A673 (cell line): ENCODE measurements around the gene TTC21A. TPM values are rescaled to one million over a fixed set of nuclear protein-coding genes. Genes with fewer than 3 reads are reported as not detected.
"Not testable (repeated sequence)": the region's sequence is repeated elsewhere in the genome, so short reads cannot be mapped to it uniquely, and the experiment has no call there.

Experiments
- BruUV-seq: library from RNA; stranded (reverse); fragments of 400-500 nt; replicated peaks from 2 replicates; lab custom pipeline; 2021; lab: Mats Ljungman, UMichigan
- CTCF ChIA-PET: fragments of 300-600 bp; sonication (Branson Sonifier 250); formaldehyde crosslinking; loops from one replicate; lab custom pipeline; 2022; ENCODE audit warnings: antibody characterized with exemption; lab: Charles Lee
- POLR2A ChIA-PET: fragments of 300-600 bp; sonication (Branson Sonifier 250); formaldehyde crosslinking; loops from one replicate; lab custom pipeline; 2022; ENCODE audit warnings: antibody characterized with exemption; ENCODE audit not compliant: low non-redundant PET; lab: Charles Lee
- DNase-seq: peaks from one replicate; pipeline ENCODE4 v3.0.0-alpha.2; 2015; ENCODE audit warnings: low spot score
- H3K27ac ChIP-seq: fragments of 200-600 bp; sonication (generic); 2 replicates; pipeline ENCODE4 v1.5.1; 2016; ENCODE audit warnings: mixed run types, low read depth, mild to moderate bottlenecking, mixed read lengths, antibody characterized with exemption, low read length; ENCODE audit not compliant: poor library complexity, severe bottlenecking
- H3K27me3 ChIP-seq: fragments of 200-600 bp; sonication (generic); replicated peaks from 2 replicates; pipeline ENCODE4 v1.6.1; 2017; ENCODE audit warnings: mixed run types, low read depth, mild to moderate bottlenecking, mixed read lengths, antibody characterized with exemption, low read length; ENCODE audit not compliant: insufficient read depth, poor library complexity
- H3K36me3 ChIP-seq: fragments of 200-600 bp; sonication (generic); 2 replicates; pipeline ENCODE4 v1.6.1; 2016; ENCODE audit warnings: mixed run types, mild to moderate bottlenecking, mixed read lengths, antibody characterized with exemption, low read length; ENCODE audit not compliant: insufficient read depth, poor library complexity, severe bottlenecking
- H3K4me1 ChIP-seq: fragments of 200-600 bp; sonication (generic); 2 replicates; pipeline ENCODE4 v1.6.1; 2017; ENCODE audit warnings: mixed run types, mild to moderate bottlenecking, mixed read lengths, antibody characterized with exemption, low read length; ENCODE audit not compliant: insufficient read depth, poor library complexity, severe bottlenecking
- H3K4me3 ChIP-seq: fragments of 200-600 bp; sonication (generic); 2 replicates; pipeline ENCODE4 v1.5.1; 2016; ENCODE audit warnings: low read depth, mixed run types, mild to moderate bottlenecking, mixed read lengths, low read length; ENCODE audit not compliant: poor library complexity, severe bottlenecking
- H3K9me3 ChIP-seq: fragments of 200-600 bp; sonication (generic); 2 replicates; pipeline ENCODE4 v1.6.1; 2016; ENCODE audit warnings: mixed run types, low read depth, mild to moderate bottlenecking, mixed read lengths, antibody characterized with exemption, low read length; ENCODE audit not compliant: poor library complexity, severe bottlenecking
- EZH2 ChIP-seq: fragments of 200-600 bp; sonication (generic); IDR thresholded peaks from 2 replicates; pipeline ENCODE4 v1.6.1; 2017; ENCODE audit warnings: borderline replicate concordance, low read depth, mild to moderate bottlenecking, mixed read lengths, antibody characterized with exemption, low read length; ENCODE audit not compliant: poor library complexity, severe bottlenecking
- intact Hi-C: fragments of 100-400 bp; cut with micrococcal nuclease; formaldehyde crosslinking; loops from one replicate; pipeline ENCODE4 v1.10.0; 2022; ENCODE audit not compliant: unreplicated experiment
- total RNA-seq: library from RNA; stranded (reverse); gene quantifications from 2 replicates; pipeline ENCODE4 v1.2.3, GENCODE V29; 2021
- TF ChIP-seq, protein P1 (sequence below): fragments of 300-800, 200-600 bp; sonication (generic); conservative IDR thresholded peaks from 2 replicates; pipeline ENCODE4 v1.5.1; 2017; ENCODE audit warnings: low read depth, mild to moderate bottlenecking, antibody characterized with exemption, low read length, moderate library complexity, mixed read lengths

Gene TTC21A
- total RNA-seq, 1 experiment from 2014 or later = 1.4 TPM

DNA sequence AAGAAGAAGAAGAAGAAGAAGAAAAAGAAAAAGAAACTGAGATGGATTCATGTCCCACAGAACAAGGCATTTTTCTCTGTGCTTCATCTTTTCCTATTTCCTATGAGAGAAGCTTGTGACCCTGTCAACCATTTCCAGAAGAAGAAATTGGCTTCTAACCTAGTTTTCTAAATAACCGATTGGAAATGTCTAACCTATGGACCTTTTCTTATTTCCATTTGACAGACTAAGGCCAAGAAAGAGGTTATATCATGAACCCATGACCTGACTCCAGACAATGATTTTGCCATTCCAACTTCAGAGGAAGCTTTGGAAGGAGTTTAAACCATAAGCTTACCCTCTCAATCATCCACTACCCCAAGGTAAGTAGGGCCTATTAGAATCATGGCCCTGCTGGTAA is 62.2 kb downstream of the TTC21A start:
- no peak for DNase-seq
- no peak for TF ChIP-seq EZH2
- TF ChIP-seq, protein P1, sequence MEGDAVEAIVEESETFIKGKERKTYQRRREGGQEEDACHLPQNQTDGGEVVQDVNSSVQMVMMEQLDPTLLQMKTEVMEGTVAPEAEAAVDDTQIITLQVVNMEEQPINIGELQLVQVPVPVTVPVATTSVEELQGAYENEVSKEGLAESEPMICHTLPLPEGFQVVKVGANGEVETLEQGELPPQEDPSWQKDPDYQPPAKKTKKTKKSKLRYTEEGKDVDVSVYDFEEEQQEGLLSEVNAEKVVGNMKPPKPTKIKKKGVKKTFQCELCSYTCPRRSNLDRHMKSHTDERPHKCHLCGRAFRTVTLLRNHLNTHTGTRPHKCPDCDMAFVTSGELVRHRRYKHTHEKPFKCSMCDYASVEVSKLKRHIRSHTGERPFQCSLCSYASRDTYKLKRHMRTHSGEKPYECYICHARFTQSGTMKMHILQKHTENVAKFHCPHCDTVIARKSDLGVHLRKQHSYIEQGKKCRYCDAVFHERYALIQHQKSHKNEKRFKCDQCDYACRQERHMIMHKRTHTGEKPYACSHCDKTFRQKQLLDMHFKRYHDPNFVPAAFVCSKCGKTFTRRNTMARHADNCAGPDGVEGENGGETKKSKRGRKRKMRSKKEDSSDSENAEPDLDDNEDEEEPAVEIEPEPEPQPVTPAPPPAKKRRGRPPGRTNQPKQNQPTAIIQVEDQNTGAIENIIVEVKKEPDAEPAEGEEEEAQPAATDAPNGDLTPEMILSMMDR = no peak
- Histone ChIP-seq H3K4me1 (peaks cover 33% of the 10 kb centered on the region), H3K27me3 (no peaks in the 10 kb centered on the region), H3K27ac (no peak overlapping the region), H3K4me3 (no peak overlapping the region), H3K36me3 (no peaks in the 10 kb centered on the region), H3K9me3 (no peaks in the 10 kb centered on the region)
- no TSS peak for BruUV-seq
- POLR2A ChIA-PET = no interaction called here
- intact Hi-C loops = no loop called here
- CTCF ChIA-PET = no interaction called here

DNA sequence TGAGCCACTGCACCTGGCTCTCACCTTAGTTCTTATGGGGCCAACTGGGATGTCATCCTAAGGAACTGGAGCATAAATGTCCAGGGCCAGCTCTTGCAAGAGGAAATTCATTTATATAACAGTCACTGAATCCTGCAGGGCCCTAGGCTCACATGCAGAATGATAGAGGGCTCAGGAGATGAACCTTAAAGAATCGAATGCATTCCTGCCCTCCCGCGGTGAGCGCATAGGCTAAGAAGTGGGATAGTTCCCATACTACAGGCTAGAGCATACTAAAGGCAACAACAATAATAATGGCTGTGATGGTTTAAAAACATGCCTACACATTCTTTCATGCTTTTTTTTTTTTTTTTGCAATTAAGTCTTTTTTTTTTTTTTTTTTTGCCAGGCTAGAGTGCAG is 63.0 kb downstream of the TTC21A start:
- intact Hi-C loops = no loop called here
- no peak for DNase-seq
- POLR2A ChIA-PET = no interaction called here
- CTCF ChIA-PET = no interaction called here
- Histone ChIP-seq H3K9me3 (no peaks in the 10 kb centered on the region), H3K27ac (no peak overlapping the region), H3K36me3 (no peaks in the 10 kb centered on the region), H3K27me3 (no peaks in the 10 kb centered on the region), H3K4me3 (no peak overlapping the region), H3K4me1 (peaks cover 28% of the 10 kb centered on the region)
- no TSS peak for BruUV-seq
- TF ChIP-seq, protein P1 = no peak
- no peak for TF ChIP-seq EZH2

DNA sequence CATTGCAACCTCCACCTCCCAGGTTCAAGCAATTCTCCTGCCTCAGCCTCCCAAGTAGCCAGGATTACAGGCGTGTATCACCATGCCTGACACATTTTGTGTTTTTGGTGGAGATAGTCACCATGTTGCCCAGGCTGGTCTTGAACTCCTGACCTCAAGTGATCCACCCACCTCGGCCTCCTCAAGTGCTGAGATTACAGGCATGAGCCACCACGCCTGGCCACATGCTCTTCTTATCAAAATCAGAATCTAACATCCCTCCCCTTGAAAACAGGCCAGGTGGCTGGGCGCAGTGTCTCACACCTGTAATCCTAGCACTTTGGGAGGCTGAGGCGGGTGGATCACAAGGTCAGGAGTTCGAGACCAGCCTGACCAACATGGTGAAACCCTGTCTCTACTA is 63.4 kb downstream of the TTC21A start:
- H3K36me3 ChIP-seq, H3K4me3 ChIP-seq, intact Hi-C loops, CTCF ChIA-PET, H3K27ac ChIP-seq, H3K27me3 ChIP-seq, H3K9me3 ChIP-seq, POLR2A ChIA-PET, DNase-seq, BruUV-seq: not testable (repeated sequence)
- H3K4me1 ChIP-seq = peaks cover 25% of the 10 kb centered on the region

DNA sequence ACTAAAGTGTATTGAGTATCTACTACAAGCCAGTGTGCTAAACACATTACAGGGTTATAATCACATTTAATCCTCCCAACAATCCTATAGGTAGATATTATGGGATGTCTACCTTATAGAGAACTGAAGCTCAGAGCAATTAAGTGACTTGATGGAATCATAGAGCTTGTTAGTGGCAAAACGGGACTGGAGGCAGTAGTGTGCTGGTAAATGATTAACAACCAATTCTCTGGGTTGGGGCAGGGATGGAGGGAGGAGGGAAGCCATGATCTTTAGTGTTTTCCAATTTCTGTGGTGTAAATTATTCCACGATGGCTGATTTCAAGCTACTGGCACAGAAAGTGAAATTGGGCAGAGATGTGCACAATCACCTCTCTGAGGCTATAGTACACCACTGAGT is 64.4 kb downstream of the TTC21A start:
- intact Hi-C loops = no loop called here
- Histone ChIP-seq H3K27ac (no peak overlapping the region), H3K4me1 (peaks cover 16% of the 10 kb centered on the region), H3K27me3 (no peaks in the 10 kb centered on the region), H3K36me3 (no peaks in the 10 kb centered on the region), H3K4me3 (no peak overlapping the region), H3K9me3 (no peaks in the 10 kb centered on the region)
- DNase-seq = no peak
- ChIA-PET POLR2A (no interaction called here), CTCF (no interaction called here)
- BruUV-seq = no TSS peak
- TF ChIP-seq, protein P1 = no peak
- no peak for TF ChIP-seq EZH2
